ENCODE measurements around the gene KRTAP10-7.

DNA sequence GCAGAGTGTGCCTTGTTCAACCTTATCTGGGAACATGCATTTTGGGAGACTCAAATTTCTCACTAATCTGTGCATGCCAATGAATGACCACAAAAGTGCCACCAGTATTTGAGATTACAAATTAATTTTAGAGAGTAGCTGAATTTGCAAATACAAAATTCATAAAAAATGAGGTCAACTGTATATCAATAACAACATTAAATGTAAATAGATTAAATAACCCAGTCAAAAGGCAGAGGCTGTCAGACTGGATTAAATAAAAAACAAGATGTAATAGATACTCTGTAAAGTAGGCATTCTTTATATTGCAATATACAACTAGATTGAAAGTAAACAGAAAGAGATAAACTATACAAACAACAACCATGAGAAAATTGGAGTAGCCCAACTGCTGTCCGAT is 36.3 kb upstream of the KRTAP10-7 start:
- TF ChIP-seq, protein P1, sequence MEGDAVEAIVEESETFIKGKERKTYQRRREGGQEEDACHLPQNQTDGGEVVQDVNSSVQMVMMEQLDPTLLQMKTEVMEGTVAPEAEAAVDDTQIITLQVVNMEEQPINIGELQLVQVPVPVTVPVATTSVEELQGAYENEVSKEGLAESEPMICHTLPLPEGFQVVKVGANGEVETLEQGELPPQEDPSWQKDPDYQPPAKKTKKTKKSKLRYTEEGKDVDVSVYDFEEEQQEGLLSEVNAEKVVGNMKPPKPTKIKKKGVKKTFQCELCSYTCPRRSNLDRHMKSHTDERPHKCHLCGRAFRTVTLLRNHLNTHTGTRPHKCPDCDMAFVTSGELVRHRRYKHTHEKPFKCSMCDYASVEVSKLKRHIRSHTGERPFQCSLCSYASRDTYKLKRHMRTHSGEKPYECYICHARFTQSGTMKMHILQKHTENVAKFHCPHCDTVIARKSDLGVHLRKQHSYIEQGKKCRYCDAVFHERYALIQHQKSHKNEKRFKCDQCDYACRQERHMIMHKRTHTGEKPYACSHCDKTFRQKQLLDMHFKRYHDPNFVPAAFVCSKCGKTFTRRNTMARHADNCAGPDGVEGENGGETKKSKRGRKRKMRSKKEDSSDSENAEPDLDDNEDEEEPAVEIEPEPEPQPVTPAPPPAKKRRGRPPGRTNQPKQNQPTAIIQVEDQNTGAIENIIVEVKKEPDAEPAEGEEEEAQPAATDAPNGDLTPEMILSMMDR (IDR thresholded peaks at IDR 0.05), result no peak
- no peak for TF ChIP-seq POLR2A (IDR thresholded peaks at IDR 0.05)
